ENCODE results near the gene MGLL.

Gene MGLL

DNA sequence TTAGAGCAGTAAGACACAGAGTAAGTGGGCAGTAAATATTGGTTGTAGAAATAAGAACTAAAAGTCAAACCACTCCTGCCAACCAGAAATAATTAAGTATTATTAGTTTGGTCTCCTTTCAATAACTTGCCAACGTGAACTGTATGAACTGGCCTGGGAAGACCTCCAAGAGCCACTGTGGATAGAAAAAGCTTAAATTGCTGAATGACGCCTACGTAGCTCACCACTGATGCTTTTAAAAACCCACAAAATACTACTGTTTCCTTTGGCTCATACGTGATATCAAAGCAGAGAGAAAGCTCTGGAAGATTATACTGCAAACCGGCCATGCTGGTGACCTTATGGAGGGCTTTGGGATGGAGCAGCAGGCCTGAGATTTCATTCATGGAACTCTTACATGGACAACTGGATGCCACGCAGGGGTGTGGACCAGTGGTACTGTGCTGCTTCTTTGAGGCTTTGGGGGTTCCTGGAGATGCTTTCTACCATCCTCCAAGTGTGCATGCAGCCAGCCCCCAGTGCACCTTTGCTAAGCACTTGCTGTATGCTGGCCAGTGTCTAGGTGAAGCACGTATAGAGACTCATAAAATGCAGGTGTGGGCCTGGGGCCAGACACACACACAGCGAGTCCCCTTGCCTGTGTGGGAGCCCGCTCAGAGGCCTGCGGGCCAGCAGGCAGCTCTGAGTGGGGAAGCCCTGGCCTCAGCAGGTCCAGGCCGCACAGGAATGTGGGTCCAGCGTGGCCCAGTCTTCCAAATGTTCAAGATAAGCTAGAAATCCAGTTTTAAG lies 82.8 kb downstream of the MGLL start:
- Histone ChIP-seq H3K4me3 (ENCODE audit: low read depth, low read length) (no peak overlapping the region), H3K4me1 (ENCODE audit: control insufficient read depth, insufficient read depth, low read length) (no peaks in the 10 kb centered on the region), H3K27me3 (ENCODE audit: control insufficient read depth, insufficient read depth, low read length) (no peaks in the 10 kb centered on the region), H3K9ac (ENCODE audit: low read depth, low read length) (no peak overlapping the region), H3K36me3 (ENCODE audit: control insufficient read depth, insufficient read depth, low read length) (no peaks in the 10 kb centered on the region), H3K9me3 (ENCODE audit: control insufficient read depth, insufficient read depth, low read length) (no peaks in the 10 kb centered on the region)

DNA sequence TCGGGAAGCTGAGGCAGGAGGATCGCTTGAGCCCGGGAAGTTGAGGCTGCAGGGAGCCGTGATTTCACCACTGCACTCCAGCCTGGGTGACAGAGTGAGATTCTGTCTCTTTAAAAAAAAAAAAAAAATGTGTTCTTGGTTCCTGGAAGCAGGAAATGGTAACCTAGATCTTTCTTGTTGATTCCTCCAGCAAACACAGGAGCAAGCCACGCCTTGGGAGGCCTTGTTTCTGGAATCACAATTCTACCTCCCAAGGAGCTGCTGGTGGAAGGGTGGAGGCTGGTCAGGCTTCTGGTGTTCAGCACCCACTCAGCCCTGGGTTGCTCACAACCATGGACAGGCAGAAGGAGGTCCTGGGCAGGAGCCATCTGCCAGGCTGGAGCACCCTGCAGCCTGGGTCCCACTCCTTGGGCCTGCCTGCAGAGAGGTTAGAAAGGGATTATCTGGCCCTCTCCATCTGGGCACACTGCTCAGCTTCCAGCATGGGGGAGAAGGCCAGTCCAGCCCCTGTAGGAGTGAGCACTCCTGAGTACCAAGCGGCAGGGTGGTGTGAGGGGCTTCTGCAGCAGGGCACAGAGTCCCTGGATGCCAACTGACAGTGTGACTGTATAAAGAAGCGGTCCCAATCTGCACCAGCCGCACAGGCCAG lies 84.0 kb downstream of the MGLL start:
- Histone ChIP-seq H3K4me3 (ENCODE audit: low read depth, low read length) (no peak overlapping the region), H3K36me3 (ENCODE audit: control insufficient read depth, insufficient read depth, low read length) (no peaks in the 10 kb centered on the region), H3K9me3 (ENCODE audit: control insufficient read depth, insufficient read depth, low read length) (no peaks in the 10 kb centered on the region), H3K9ac (ENCODE audit: low read depth, low read length) (no peak overlapping the region), H3K4me1 (ENCODE audit: control insufficient read depth, insufficient read depth, low read length) (no peaks in the 10 kb centered on the region), H3K27me3 (ENCODE audit: control insufficient read depth, insufficient read depth, low read length) (no peaks in the 10 kb centered on the region)

GRCh38 chr3:127736801-127737539 lies 85.3 kb downstream of the MGLL start:
- peaks cover 3% of the 10 kb centered on the region for H3K4me1 ChIP-seq (ENCODE audit: control insufficient read depth, insufficient read depth, low read length)

GRCh38 chr3:127735767-127736693 lies 86.3 kb downstream of the MGLL start:
- Histone ChIP-seq H3K9ac (ENCODE audit: low read depth, low read length) (no peak overlapping the region), H3K36me3 (ENCODE audit: control insufficient read depth, insufficient read depth, low read length) (no peaks in the 10 kb centered on the region), H3K9me3 (ENCODE audit: control insufficient read depth, insufficient read depth, low read length) (no peaks in the 10 kb centered on the region), H3K4me3 (ENCODE audit: low read depth, low read length) (no peak overlapping the region), H3K27me3 (ENCODE audit: control insufficient read depth, insufficient read depth, low read length) (no peaks in the 10 kb centered on the region), H3K4me1 (ENCODE audit: control insufficient read depth, insufficient read depth, low read length) (peaks cover 7% of the 10 kb centered on the region)

More at GRCh38 chr3:127736801-127737539, 85.3 kb downstream of the MGLL start:
- Histone ChIP-seq H3K9ac (ENCODE audit: low read depth, low read length) (no peak overlapping the region), H3K36me3 (ENCODE audit: control insufficient read depth, insufficient read depth, low read length) (no peaks in the 10 kb centered on the region), H3K27me3 (ENCODE audit: control insufficient read depth, insufficient read depth, low read length) (no peaks in the 10 kb centered on the region), H3K9me3 (ENCODE audit: control insufficient read depth, insufficient read depth, low read length) (no peaks in the 10 kb centered on the region), H3K4me3 (ENCODE audit: low read depth, low read length) (no peak overlapping the region)

- H3K9me3 ChIP-seq (ENCODE audit: control insufficient read depth, insufficient read depth, low read length) = no peaks in the 10 kb centered on the region
- H3K9ac ChIP-seq (ENCODE audit: low read depth, low read length) = no peak overlapping the region
- H3K27me3 ChIP-seq (ENCODE audit: control insufficient read depth, insufficient read depth, low read length) = no peaks in the 10 kb centered on the region
- H3K4me3 ChIP-seq (ENCODE audit: low read depth, low read length) = no peak overlapping the region
- peaks cover 7% of the 10 kb centered on the region for H3K4me1 ChIP-seq (ENCODE audit: control insufficient read depth, insufficient read depth, low read length)
- no peaks in the 10 kb centered on the region for H3K36me3 ChIP-seq (ENCODE audit: control insufficient read depth, insufficient read depth, low read length)
Observed at GRCh38 chr3:127734754-127735473, 87.4 kb downstream of the MGLL start.

DNA sequence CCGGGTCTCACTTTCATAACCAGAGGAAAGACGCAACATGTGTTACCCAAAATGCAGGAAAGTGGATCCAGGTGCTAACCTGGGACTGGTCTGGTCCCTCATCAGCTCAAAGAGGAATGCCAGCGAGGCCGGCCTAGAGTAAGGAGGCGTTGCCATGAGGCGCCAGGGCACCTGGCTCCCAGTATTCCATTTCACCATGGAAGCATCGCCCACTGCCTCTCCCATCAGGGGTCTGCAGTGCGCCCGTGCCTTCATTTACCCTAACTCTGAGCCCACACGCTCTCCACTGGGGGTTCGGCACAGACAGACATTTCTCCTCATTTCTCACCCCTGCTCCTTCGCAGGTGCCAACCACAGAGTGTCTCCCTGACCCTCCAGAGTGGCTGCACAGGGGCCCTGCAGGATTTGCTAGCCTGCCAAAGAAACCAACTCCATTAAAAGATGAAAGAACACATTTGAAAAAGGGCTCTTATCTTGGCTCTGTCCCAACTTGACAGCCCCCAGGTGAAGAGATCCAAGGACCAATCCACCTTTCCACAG lies 88.1 kb downstream of the MGLL start:
- peaks cover 7% of the 10 kb centered on the region for H3K4me1 ChIP-seq (ENCODE audit: control insufficient read depth, insufficient read depth, low read length)
- no peaks in the 10 kb centered on the region for H3K36me3 ChIP-seq (ENCODE audit: control insufficient read depth, insufficient read depth, low read length)
- no peak overlapping the region for H3K4me3 ChIP-seq (ENCODE audit: low read depth, low read length)
- no peak overlapping the region for H3K9ac ChIP-seq (ENCODE audit: low read depth, low read length)
- H3K9me3 ChIP-seq (ENCODE audit: control insufficient read depth, insufficient read depth, low read length) = no peaks in the 10 kb centered on the region
- H3K27me3 ChIP-seq (ENCODE audit: control insufficient read depth, insufficient read depth, low read length) = no peaks in the 10 kb centered on the region

DNA sequence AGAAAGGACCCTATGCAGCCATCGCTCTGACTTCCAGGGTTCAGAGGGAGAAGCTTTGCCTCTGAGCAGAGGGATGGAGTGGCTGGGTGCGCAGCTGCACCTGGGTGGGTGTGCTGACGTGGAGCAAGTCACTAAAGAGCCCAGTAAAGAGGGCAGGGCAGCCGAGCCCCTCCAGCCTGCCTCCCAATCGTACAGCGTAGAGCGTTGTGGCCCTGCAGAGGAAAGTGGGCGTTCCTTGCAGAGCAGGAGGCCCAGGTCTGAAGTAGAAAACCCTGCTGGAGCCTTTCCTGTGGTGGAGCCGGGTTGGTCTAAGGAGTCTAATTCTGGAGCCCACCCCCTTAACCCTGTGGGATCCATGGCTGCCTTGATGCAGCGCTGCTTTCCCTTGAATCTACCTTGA lies 88.5 kb downstream of the MGLL start:
- Histone ChIP-seq H3K36me3 (ENCODE audit: control insufficient read depth, insufficient read depth, low read length) (no peaks in the 10 kb centered on the region), H3K9me3 (ENCODE audit: control insufficient read depth, insufficient read depth, low read length) (no peaks in the 10 kb centered on the region), H3K4me3 (ENCODE audit: low read depth, low read length) (no peak overlapping the region), H3K27me3 (ENCODE audit: control insufficient read depth, insufficient read depth, low read length) (no peaks in the 10 kb centered on the region), H3K9ac (ENCODE audit: low read depth, low read length) (no peak overlapping the region), H3K4me1 (ENCODE audit: control insufficient read depth, insufficient read depth, low read length) (peaks cover 7% of the 10 kb centered on the region)

DNA sequence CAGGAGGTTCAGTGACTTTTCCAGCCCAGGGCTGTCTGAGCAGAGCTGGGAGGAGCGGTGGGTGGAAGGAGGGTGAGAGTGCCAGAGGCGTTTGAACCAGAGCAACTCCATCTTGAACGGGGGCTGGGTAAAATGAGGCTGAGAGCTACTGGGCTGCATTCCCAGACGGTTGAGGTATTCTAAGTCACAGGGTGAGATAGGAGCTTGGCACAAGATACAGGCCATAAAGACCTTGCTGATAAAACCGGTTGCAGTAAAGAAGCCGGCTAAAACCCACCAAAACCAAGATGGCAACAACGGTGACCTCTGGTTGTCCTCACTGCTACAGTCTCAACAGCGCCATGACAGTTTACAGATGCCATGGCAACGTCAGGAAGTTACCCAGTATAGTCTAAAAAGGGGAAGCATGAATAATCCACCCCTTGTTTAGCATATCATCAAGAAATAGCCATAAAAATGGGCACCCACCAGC lies 89.4 kb downstream of the MGLL start:
- Histone ChIP-seq H3K4me3 (ENCODE audit: low read depth, low read length) (no peak overlapping the region), H3K36me3 (ENCODE audit: control insufficient read depth, insufficient read depth, low read length) (no peaks in the 10 kb centered on the region), H3K4me1 (ENCODE audit: control insufficient read depth, insufficient read depth, low read length) (peaks cover 7% of the 10 kb centered on the region), H3K9me3 (ENCODE audit: control insufficient read depth, insufficient read depth, low read length) (no peaks in the 10 kb centered on the region), H3K27me3 (ENCODE audit: control insufficient read depth, insufficient read depth, low read length) (no peaks in the 10 kb centered on the region), H3K9ac (ENCODE audit: low read depth, low read length) (no peak overlapping the region)

DNA sequence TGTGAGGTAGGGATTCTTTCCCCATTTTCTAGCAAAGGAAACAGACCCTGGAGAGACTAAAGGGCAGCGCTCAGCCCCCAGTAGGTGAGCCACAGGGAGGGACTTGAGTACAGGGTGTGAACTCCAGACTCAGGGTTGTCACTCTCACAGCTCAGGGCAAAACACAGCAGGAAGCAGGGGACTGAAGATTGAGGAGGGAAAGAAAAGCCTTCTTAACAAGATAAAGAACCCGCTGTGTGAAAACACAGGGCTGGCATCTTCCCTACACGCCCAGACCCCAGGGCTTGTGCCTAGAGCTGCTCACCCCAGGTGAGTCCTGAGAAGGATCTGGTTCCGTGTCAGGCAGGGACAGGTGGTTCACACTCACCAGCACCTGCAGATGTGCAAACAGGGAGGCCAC lies 90.0 kb downstream of the MGLL start:
- no peak overlapping the region for H3K4me3 ChIP-seq (ENCODE audit: low read depth, low read length)
- H3K27me3 ChIP-seq (ENCODE audit: control insufficient read depth, insufficient read depth, low read length) = no peaks in the 10 kb centered on the region
- H3K4me1 ChIP-seq (ENCODE audit: control insufficient read depth, insufficient read depth, low read length) = peaks cover 7% of the 10 kb centered on the region
- no peaks in the 10 kb centered on the region for H3K36me3 ChIP-seq (ENCODE audit: control insufficient read depth, insufficient read depth, low read length)
- H3K9ac ChIP-seq (ENCODE audit: low read depth, low read length) = no peak overlapping the region
- H3K9me3 ChIP-seq (ENCODE audit: control insufficient read depth, insufficient read depth, low read length) = no peaks in the 10 kb centered on the region

DNA sequence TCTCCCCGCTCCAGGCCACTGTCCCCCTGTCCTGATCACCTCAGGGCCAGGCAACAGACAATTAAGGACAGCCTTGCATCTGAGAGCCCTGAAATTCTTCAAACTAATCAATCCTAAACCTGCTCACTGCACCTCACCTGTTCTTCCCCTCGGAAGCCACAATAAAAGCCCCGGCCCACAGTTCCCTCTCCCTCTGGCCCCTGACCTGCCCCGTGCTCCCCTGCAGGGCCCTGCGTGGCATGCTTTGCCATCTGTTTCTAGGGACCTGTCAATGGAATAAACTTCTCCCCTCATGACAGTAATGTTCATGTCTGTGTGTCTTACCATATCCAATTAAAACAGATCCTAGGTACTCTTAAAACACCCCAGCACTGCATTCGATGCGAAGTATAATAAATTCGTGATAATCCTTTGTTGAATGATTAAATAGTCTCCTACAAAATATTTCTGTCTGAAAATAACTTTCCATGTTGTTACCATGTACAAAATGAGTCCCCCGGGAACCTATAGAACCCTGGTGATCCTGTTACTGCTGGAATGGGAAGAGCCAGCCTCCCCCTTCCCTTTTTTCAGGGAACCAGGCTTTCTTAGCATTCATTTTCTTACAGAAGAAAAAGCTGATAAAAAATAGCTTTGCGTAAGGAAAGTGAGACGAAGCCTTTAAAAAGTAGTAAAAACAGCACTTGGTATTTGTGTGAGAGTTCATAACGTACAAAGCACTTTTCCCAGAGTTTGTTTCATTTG lies 90.6 kb downstream of the MGLL start:
- no peak overlapping the region for H3K9ac ChIP-seq (ENCODE audit: low read depth, low read length)
- H3K4me1 ChIP-seq (ENCODE audit: control insufficient read depth, insufficient read depth, low read length) = peaks cover 7% of the 10 kb centered on the region
- no peaks in the 10 kb centered on the region for H3K27me3 ChIP-seq (ENCODE audit: control insufficient read depth, insufficient read depth, low read length)
- no peak overlapping the region for H3K4me3 ChIP-seq (ENCODE audit: low read depth, low read length)
- no peaks in the 10 kb centered on the region for H3K36me3 ChIP-seq (ENCODE audit: control insufficient read depth, insufficient read depth, low read length)
- H3K9me3 ChIP-seq (ENCODE audit: control insufficient read depth, insufficient read depth, low read length) = no peaks in the 10 kb centered on the region

Measured in iPS-15b (cell line).